WTC11 (cell line): ENCODE data around the gene SDHB.

Source experiments
- ARID4B ChIP-seq: sonication (generic); formaldehyde crosslinking; IDR thresholded peaks from 2 replicates; pipeline ENCODE4 v1.8.0; 2023; ENCODE audit warnings: missing genetic modification reagents, mild to moderate bottlenecking, borderline replicate concordance
- CBFB ChIP-seq: sonication (generic); formaldehyde crosslinking; IDR thresholded peaks from 2 replicates; pipeline ENCODE4 v1.8.1; 2022; ENCODE audit warnings: mild to moderate bottlenecking, low read depth, missing genetic modification reagents
- CTCF ChIP-seq: fragments of 200-600 bp; IDR thresholded peaks from 2 replicates; pipeline ENCODE4 v1.8.0; 2022; ENCODE audit warnings: antibody characterized with exemption
- MAX ChIP-seq: sonication (generic); formaldehyde crosslinking; IDR thresholded peaks from 2 replicates; pipeline ENCODE4 v1.8.0; 2022; ENCODE audit warnings: mild to moderate bottlenecking, missing genetic modification reagents
- NFATC4 ChIP-seq: fragments of 250-450 bp; sonication (Bioruptor Pico); IDR thresholded peaks from 2 replicates; pipeline ENCODE4 v1.9.0; 2021; ENCODE audit warnings: mild to moderate bottlenecking
- NFE2L1 ChIP-seq: sonication (generic); formaldehyde crosslinking; IDR thresholded peaks from 2 replicates; pipeline ENCODE4 v1.8.1; 2023; ENCODE audit warnings: missing genetic modification reagents
- NFYB ChIP-seq: sonication (generic); formaldehyde crosslinking; conservative IDR thresholded peaks from 2 replicates; pipeline ENCODE4 v1.8.0; 2022; ENCODE audit warnings: low read depth, missing genetic modification reagents
- OVOL2 ChIP-seq: fragments of 250-450 bp; sonication (Bioruptor Pico); IDR thresholded peaks from 2 replicates; pipeline ENCODE4 v1.9.0; 2021; ENCODE audit warnings: mild to moderate bottlenecking, borderline replicate concordance
- SP1 ChIP-seq: sonication (generic); formaldehyde crosslinking; conservative IDR thresholded peaks from 2 replicates; pipeline ENCODE4 v1.8.1; 2022; ENCODE audit warnings: missing genetic modification reagents
- ZBTB43 ChIP-seq: sonication (generic); formaldehyde crosslinking; IDR thresholded peaks from 2 replicates; pipeline ENCODE4 v1.8.1; 2023; ENCODE audit warnings: mild to moderate bottlenecking, missing genetic modification reagents
- ZNF281 ChIP-seq: sonication (generic); formaldehyde crosslinking; IDR thresholded peaks from 2 replicates; pipeline ENCODE4 v1.8.0; 2023; ENCODE audit warnings: mild to moderate bottlenecking, missing genetic modification reagents
- ZNF317 ChIP-seq: sonication (generic); formaldehyde crosslinking; IDR thresholded peaks from 2 replicates; pipeline ENCODE4 v1.8.1; 2023; ENCODE audit warnings: low read depth, mild to moderate bottlenecking, moderate library complexity, missing genetic modification reagents, borderline replicate concordance
- ZNF416 ChIP-seq: fragments of 250-450 bp; sonication (Bioruptor Pico); IDR thresholded peaks from 2 replicates; pipeline ENCODE4 v1.9.0; 2021; ENCODE audit warnings: mild to moderate bottlenecking, inconsistent platforms

GRCh38 chr1:17056551-17056950 is 2.7 kb upstream of the SDHB start:
- TF ChIP-seq ZNF416 (CRISPR knock-in tag) (no peak), ARID4B (CRISPR knock-in tag) (no peak), CTCF (no peak), NFE2L1 (no peak), MAX (CRISPR knock-in tag) (no peak), CBFB (CRISPR knock-in tag) (no peak), NFATC4 (CRISPR knock-in tag) (no peak), OVOL2 (CRISPR knock-in tag) (no peak), ZNF317 (no peak), SP1 (CRISPR knock-in tag) (no peak), ZBTB43 (CRISPR knock-in tag) (no peak), ZNF281 (CRISPR knock-in tag) (no peak), NFYB (no peak)
